ENCODE results near the gene BCCIP.

Gene BCCIP

DNA sequence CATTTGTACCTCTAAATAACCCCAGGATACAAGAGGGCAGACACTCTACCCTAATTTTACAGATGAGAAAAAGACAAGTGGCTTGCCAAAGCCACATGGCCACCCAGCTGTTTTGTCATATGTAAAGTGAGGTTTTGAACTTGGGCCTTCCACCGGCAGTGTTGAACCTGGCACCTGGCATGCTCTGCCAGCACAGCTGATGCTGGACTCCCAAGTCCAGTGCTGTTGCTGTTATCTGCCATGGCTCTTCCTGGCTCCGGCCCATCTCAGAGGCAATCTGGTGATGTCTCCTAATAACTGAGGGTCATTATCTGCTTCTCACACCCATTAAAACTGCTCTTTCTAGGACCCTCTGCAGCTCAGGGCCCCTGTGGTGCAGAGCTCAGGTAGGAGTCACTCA, 25.0 kb downstream of the BCCIP start:
- no peak for DNase-seq (ENCODE audit: low spot score)
- H3K27ac ChIP-seq: no peak overlapping the region
- ChIA-PET POLR2A (ENCODE audit: low non-redundant PET) (no interaction called here), CTCF (no interaction called here)
- TF ChIP-seq, protein P1, sequence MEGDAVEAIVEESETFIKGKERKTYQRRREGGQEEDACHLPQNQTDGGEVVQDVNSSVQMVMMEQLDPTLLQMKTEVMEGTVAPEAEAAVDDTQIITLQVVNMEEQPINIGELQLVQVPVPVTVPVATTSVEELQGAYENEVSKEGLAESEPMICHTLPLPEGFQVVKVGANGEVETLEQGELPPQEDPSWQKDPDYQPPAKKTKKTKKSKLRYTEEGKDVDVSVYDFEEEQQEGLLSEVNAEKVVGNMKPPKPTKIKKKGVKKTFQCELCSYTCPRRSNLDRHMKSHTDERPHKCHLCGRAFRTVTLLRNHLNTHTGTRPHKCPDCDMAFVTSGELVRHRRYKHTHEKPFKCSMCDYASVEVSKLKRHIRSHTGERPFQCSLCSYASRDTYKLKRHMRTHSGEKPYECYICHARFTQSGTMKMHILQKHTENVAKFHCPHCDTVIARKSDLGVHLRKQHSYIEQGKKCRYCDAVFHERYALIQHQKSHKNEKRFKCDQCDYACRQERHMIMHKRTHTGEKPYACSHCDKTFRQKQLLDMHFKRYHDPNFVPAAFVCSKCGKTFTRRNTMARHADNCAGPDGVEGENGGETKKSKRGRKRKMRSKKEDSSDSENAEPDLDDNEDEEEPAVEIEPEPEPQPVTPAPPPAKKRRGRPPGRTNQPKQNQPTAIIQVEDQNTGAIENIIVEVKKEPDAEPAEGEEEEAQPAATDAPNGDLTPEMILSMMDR (conservative IDR thresholded peaks at IDR 0.05; ENCODE audit: low read depth): no peak

DNA sequence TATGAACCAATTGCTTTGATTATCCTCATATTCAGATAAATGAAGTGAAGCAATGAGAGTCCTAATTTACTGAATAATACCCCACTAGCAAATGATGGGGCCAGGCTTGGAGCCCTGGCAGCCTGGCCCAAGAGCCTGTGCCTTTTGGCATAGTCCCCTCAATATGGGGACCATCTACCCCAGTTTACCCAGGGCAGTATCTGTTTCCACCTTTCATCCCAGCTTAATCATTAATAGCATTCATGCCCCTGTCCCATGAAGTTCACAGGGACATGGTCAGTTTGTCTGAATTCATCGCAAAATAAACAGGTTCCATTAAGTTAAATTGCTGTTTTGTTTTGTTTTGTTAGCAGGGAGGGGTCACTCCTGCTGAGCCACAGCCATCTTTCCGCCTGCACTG, 25.5 kb downstream of the BCCIP start:
- DNase-seq (ENCODE audit: low spot score): no peak
- no peak overlapping the region for H3K27ac ChIP-seq
- ChIA-PET CTCF (no interaction called here), POLR2A (ENCODE audit: low non-redundant PET) (no interaction called here)
- TF ChIP-seq, protein P1 (conservative IDR thresholded peaks at IDR 0.05; ENCODE audit: low read depth): no peak

DNA sequence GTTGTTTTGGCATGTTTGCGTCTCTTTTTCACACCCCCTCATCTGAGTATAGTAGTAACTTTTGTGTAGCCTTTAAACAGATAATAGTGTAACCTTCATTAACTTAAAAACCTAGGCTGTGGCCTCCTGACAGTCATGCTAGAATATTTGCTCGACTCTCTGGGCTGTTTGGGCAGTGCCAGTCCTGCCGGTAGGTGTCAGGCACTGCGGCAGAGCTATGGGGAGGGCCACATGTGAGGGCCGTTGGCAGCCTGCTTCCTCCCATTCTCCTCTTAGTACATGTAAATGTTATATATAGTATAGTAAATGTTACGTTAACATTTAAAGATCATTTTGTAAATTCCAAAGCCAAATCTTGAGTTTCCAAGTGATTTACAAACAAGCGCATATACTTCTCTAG, 26.1 kb downstream of the BCCIP start:
- DNase-seq (ENCODE audit: low spot score): no peak
- TF ChIP-seq, protein P1 (conservative IDR thresholded peaks at IDR 0.05; ENCODE audit: low read depth): no peak
- no peak overlapping the region for H3K27ac ChIP-seq
- POLR2A ChIA-PET (ENCODE audit: low non-redundant PET): no interaction called here
- CTCF ChIA-PET: no interaction called here

DNA sequence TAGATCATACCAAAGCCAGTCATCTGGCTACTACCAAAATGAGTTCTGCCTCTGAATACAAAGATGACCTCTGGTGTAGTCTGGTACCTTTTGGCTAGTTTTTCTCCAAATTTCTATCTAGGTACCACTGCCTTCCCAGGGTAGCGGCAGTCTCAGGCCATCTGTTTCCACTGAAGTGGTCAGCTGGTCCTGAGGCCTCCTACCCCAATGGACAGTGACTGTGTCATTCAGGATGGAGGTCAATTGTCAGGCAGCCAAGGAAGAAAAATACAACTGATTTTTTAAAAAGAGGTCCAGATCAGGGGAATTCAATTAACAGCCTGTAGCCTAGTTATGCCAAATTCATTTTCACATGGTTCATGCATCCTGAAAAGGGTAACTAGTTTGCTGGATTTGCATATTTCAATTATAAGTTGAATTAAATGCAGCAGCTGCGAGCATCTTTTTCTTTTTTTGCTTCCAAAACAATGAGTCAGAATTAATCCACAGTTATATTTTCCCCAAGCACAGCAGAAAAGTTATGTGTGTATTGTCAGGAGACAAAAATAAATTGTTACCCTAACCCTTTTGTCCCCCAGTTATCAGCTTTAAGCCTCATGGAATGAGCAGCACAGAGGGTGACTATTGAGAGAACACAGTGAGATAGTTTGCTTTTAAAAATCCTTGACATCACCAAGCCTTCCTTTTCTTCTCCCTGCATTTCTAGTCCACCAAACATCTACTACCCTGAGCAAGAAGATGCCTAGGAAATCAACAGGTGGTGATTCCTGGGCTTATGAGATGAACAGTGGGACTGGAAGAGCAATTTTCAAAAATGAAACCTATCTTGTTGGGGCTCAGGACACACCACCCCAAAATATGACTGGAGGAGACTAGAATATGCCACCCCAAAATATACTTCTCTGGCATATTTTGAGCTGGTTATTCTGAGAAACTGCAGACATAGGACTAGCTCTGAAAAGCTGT, 27.7 kb downstream of the BCCIP start:
- DNase-seq (ENCODE audit: low spot score): no peak
- H3K27ac ChIP-seq: no peak overlapping the region
- ChIA-PET CTCF (no interaction called here), POLR2A (ENCODE audit: low non-redundant PET) (interaction anchor here (0.7 kb wide), 1 partner anchor 28 kb away, joined by 9 read pairs; the partner anchor contains the start of gene UROS)
- TF ChIP-seq, protein P1 (conservative IDR thresholded peaks at IDR 0.05; ENCODE audit: low read depth): no peak

DNA sequence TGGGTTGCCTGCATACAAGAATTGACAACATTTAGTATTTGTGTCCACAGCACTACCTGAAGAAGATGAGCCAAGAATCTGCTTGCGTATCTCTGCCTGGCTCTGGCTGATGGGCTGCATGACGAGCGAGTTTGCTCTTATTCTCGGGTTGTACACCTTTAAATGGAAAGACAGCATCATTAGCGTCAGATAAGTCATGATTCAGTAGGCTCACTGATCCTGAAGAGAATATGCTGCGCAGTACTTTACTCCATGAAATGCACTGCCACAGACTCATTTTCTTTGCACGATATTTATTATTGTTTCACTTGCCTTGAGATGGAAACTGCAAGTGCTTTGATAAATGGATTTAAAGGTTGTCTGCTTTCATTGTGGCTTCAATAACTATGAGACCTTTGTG, 29.1 kb downstream of the BCCIP start:
- DNase-seq (ENCODE audit: low spot score): no peak
- TF ChIP-seq, protein P1 (conservative IDR thresholded peaks at IDR 0.05; ENCODE audit: low read depth): no peak
- no peak overlapping the region for H3K27ac ChIP-seq
- ChIA-PET CTCF (no interaction called here), POLR2A (ENCODE audit: low non-redundant PET) (no interaction called here)

DNA sequence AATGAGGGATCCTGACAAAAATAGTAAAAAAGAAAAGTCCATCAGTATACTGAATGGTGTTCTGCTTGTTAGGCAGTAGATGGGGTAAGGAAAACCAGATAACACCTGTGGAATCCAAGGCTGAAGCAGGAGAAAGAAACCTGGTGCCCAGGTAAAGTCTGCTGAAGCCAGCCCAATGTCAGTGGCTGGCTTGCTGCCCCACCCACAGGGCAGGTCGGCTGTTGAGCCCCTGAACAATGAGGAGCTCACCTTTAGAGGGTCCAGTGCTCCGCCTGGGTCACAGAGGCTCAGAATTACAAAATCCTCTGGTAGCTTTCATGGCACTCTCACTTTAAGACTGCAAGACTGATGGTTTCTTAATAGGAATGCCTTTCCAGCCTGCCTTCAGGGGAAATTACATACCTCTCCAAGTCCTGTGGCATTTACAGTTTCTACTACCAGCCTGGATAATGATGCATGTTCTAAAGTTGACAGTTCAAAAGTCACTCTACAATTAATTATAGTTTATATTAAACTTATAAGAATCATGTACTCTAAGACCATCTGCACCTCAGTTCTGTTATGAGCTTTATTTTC, 33.9 kb downstream of the BCCIP start:
- no peak for DNase-seq (ENCODE audit: low spot score)
- CTCF ChIA-PET: interaction anchor here (0.6 kb wide), 1 partner anchor 1390 kb away, joined by 3 read pairs; no protein-coding TSS in a partner anchor
- POLR2A ChIA-PET (ENCODE audit: low non-redundant PET): no interaction called here
- TF ChIP-seq, protein P1 (conservative IDR thresholded peaks at IDR 0.05; ENCODE audit: low read depth): no peak
- H3K27ac ChIP-seq: no peak overlapping the region
